ENCODE data around the gene STOX2.

Gene STOX2

GRCh38 chr4:183885205-183885720 lies 19.8 kb upstream of the STOX2 start:
- no CpG with 5 or more reads among the region's 7 CpGs for WGBS (ENCODE audit: extremely low coverage, insufficient coverage, low lambda C conversion rate)
- Histone ChIP-seq H3K4ac (ENCODE audit: low read depth, low read length) (no peak overlapping the region), H2BK5ac (ENCODE audit: low read length) (no peak overlapping the region), H3K56ac (ENCODE audit: low read length) (no peak overlapping the region), H3K27ac (ENCODE audit: low read depth, low read length) (no peak overlapping the region), H3K9ac (ENCODE audit: low read length) (no peak overlapping the region), H3K79me1 (ENCODE audit: low read length) (no peaks in the 10 kb centered on the region), H2AK5ac (ENCODE audit: low read length) (no peak overlapping the region), H3K36me3 (ENCODE audit: control insufficient read depth, insufficient read depth, low read length) (no peaks in the 10 kb centered on the region), H4K8ac (ENCODE audit: low read depth, low read length) (no peak overlapping the region), H3K79me2 (ENCODE audit: control insufficient read depth, insufficient read depth, low read length) (no peaks in the 10 kb centered on the region), H3K4me3 (ENCODE audit: low read length) (no peak overlapping the region), H2BK120ac (ENCODE audit: low read depth, low read length) (no peak overlapping the region), H3K27me3 (ENCODE audit: insufficient read depth, low read length, poor library complexity) (no peaks in the 10 kb centered on the region), H4K5ac (ENCODE audit: low read length) (no peak overlapping the region), H3K4me1 (ENCODE audit: control insufficient read depth, low read depth, low read length) (peaks cover 2% of the 10 kb centered on the region), H3K18ac (ENCODE audit: low read length) (no peak overlapping the region), H3K4me2 (ENCODE audit: low read length) (no peak overlapping the region), H2BK15ac (replicated peaks; ENCODE audit: low read depth) (no peak overlapping the region), H3K23ac (ENCODE audit: low read length) (no peak overlapping the region)
- no peak for DNase-seq

GRCh38 chr4:183887351-183887750 lies 17.8 kb upstream of the STOX2 start:
- Histone ChIP-seq H3K27ac (ENCODE audit: low read depth, low read length) (no peak overlapping the region), H2BK5ac (ENCODE audit: low read length) (no peak overlapping the region), H3K79me1 (ENCODE audit: low read length) (no peaks in the 10 kb centered on the region), H3K4ac (ENCODE audit: low read depth, low read length) (no peak overlapping the region), H3K56ac (ENCODE audit: low read length) (no peak overlapping the region), H3K23ac (ENCODE audit: low read length) (no peak overlapping the region), H3K4me2 (ENCODE audit: low read length) (no peak overlapping the region), H3K4me3 (ENCODE audit: low read length) (no peak overlapping the region), H3K18ac (ENCODE audit: low read length) (no peak overlapping the region), H2BK120ac (ENCODE audit: low read depth, low read length) (no peak overlapping the region), H3K27me3 (ENCODE audit: insufficient read depth, low read length, poor library complexity) (no peaks in the 10 kb centered on the region), H2AK5ac (ENCODE audit: low read length) (no peak overlapping the region), H3K9ac (ENCODE audit: low read length) (no peak overlapping the region), H2BK15ac (replicated peaks; ENCODE audit: low read depth) (no peak overlapping the region), H4K5ac (ENCODE audit: low read length) (no peak overlapping the region), H3K36me3 (ENCODE audit: control insufficient read depth, insufficient read depth, low read length) (no peaks in the 10 kb centered on the region), H3K4me1 (ENCODE audit: control insufficient read depth, low read depth, low read length) (peaks cover 2% of the 10 kb centered on the region), H3K79me2 (ENCODE audit: control insufficient read depth, insufficient read depth, low read length) (no peaks in the 10 kb centered on the region), H4K8ac (ENCODE audit: low read depth, low read length) (no peak overlapping the region)
- WGBS (ENCODE audit: extremely low coverage, insufficient coverage, low lambda C conversion rate) = no CpG with 5 or more reads among the region's 4 CpGs
- DNase-seq = peak; percentile 58

GRCh38 chr4:183888564-183888963 lies 16.5 kb upstream of the STOX2 start:
- no peaks in the 10 kb centered on the region for H3K27me3 ChIP-seq (ENCODE audit: insufficient read depth, low read length, poor library complexity)
- no peak overlapping the region for H3K27ac ChIP-seq (ENCODE audit: low read depth, low read length)
- no peak overlapping the region for H3K4ac ChIP-seq (ENCODE audit: low read depth, low read length)
- H3K18ac ChIP-seq (ENCODE audit: low read length) = no peak overlapping the region
- H4K5ac ChIP-seq (ENCODE audit: low read length) = no peak overlapping the region
- H3K56ac ChIP-seq (ENCODE audit: low read length) = no peak overlapping the region
- H2BK120ac ChIP-seq (ENCODE audit: low read depth, low read length) = no peak overlapping the region
- H2AK5ac ChIP-seq (ENCODE audit: low read length) = no peak overlapping the region
- H3K9ac ChIP-seq (ENCODE audit: low read length) = no peak overlapping the region
- H3K4me3 ChIP-seq (ENCODE audit: low read length) = no peak overlapping the region
- H3K79me2 ChIP-seq (ENCODE audit: control insufficient read depth, insufficient read depth, low read length) = no peaks in the 10 kb centered on the region
- no peak overlapping the region for H4K8ac ChIP-seq (ENCODE audit: low read depth, low read length)
- H3K4me1 ChIP-seq (ENCODE audit: control insufficient read depth, low read depth, low read length) = peaks cover 2% of the 10 kb centered on the region
- H3K4me2 ChIP-seq (ENCODE audit: low read length) = no peak overlapping the region
- H3K79me1 ChIP-seq (ENCODE audit: low read length) = no peaks in the 10 kb centered on the region
- H2BK5ac ChIP-seq (ENCODE audit: low read length) = no peak overlapping the region
- no peak overlapping the region for H2BK15ac ChIP-seq (replicated peaks; ENCODE audit: low read depth)
- WGBS (ENCODE audit: extremely low coverage, insufficient coverage, low lambda C conversion rate) = no CpG with 5 or more reads among the region's 5 CpGs
- no peak for DNase-seq
- no peak overlapping the region for H3K23ac ChIP-seq (ENCODE audit: low read length)
- no peaks in the 10 kb centered on the region for H3K36me3 ChIP-seq (ENCODE audit: control insufficient read depth, insufficient read depth, low read length)

- Histone ChIP-seq H3K9ac (ENCODE audit: low read length) (no peak overlapping the region), H4K5ac (ENCODE audit: low read length) (no peak overlapping the region), H3K79me2 (ENCODE audit: control insufficient read depth, insufficient read depth, low read length) (no peaks in the 10 kb centered on the region), H3K23ac (ENCODE audit: low read length) (no peak overlapping the region), H3K4ac (ENCODE audit: low read depth, low read length) (no peak overlapping the region), H3K36me3 (ENCODE audit: control insufficient read depth, insufficient read depth, low read length) (no peaks in the 10 kb centered on the region), H3K4me2 (ENCODE audit: low read length) (no peak overlapping the region), H3K4me3 (ENCODE audit: low read length) (no peak overlapping the region), H3K27me3 (ENCODE audit: insufficient read depth, low read length, poor library complexity) (no peaks in the 10 kb centered on the region), H2AK5ac (ENCODE audit: low read length) (no peak overlapping the region), H3K79me1 (ENCODE audit: low read length) (no peaks in the 10 kb centered on the region), H3K56ac (ENCODE audit: low read length) (no peak overlapping the region), H3K18ac (ENCODE audit: low read length) (no peak overlapping the region), H3K4me1 (ENCODE audit: control insufficient read depth, low read depth, low read length) (peaks cover 2% of the 10 kb centered on the region), H3K27ac (ENCODE audit: low read depth, low read length) (no peak overlapping the region), H2BK5ac (ENCODE audit: low read length) (no peak overlapping the region), H2BK120ac (ENCODE audit: low read depth, low read length) (no peak overlapping the region), H2BK15ac (replicated peaks; ENCODE audit: low read depth) (no peak overlapping the region), H4K8ac (ENCODE audit: low read depth, low read length) (no peak overlapping the region)
- WGBS (ENCODE audit: extremely low coverage, insufficient coverage, low lambda C conversion rate) = no CpG with 5 or more reads among the region's 5 CpGs
- no peak for DNase-seq
Observed at GRCh38 chr4:183889190-183889589, 15.9 kb upstream of the STOX2 start.

DNA sequence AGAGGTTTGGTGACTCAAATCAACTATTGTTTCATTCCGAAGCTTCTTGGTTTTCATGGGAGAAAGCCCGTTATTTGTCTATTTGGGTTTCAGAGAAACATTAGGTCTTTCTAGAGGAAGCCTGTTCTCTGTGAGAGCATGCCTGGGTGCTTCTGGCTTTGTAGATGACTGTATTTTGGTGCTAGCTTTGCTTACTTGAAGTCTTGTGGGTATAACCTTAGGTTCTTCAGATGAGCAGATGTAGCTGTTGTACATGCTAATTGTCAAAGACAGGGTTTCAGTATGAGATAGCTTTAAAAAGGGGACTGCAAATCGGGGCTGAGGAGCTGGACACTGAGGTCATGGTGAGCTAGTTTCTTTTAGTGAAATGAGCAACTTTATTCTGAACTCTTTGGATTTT lies 7.9 kb upstream of the STOX2 start:
- DNase-seq = no peak
- no peak overlapping the region for H3K4me3 ChIP-seq (ENCODE audit: low read length)
- no peaks in the 10 kb centered on the region for H3K79me2 ChIP-seq (ENCODE audit: control insufficient read depth, insufficient read depth, low read length)
- no peaks in the 10 kb centered on the region for H3K79me1 ChIP-seq (ENCODE audit: low read length)
- H3K27me3 ChIP-seq (ENCODE audit: insufficient read depth, low read length, poor library complexity) = no peaks in the 10 kb centered on the region
- no peak overlapping the region for H3K56ac ChIP-seq (ENCODE audit: low read length)
- H4K5ac ChIP-seq (ENCODE audit: low read length) = no peak overlapping the region
- H3K4ac ChIP-seq (ENCODE audit: low read depth, low read length) = no peak overlapping the region
- no peaks in the 10 kb centered on the region for H3K36me3 ChIP-seq (ENCODE audit: control insufficient read depth, insufficient read depth, low read length)
- H3K9ac ChIP-seq (ENCODE audit: low read length) = no peak overlapping the region
- H3K4me2 ChIP-seq (ENCODE audit: low read length) = no peak overlapping the region
- no peaks in the 10 kb centered on the region for H3K4me1 ChIP-seq (ENCODE audit: control insufficient read depth, low read depth, low read length)
- no peak overlapping the region for H2BK15ac ChIP-seq (replicated peaks; ENCODE audit: low read depth)
- no CpG with 5 or more reads among the region's 3 CpGs for WGBS (ENCODE audit: extremely low coverage, insufficient coverage, low lambda C conversion rate)
- no peak overlapping the region for H2BK5ac ChIP-seq (ENCODE audit: low read length)
- H3K23ac ChIP-seq (ENCODE audit: low read length) = no peak overlapping the region
- H4K8ac ChIP-seq (ENCODE audit: low read depth, low read length) = no peak overlapping the region
- H2AK5ac ChIP-seq (ENCODE audit: low read length) = no peak overlapping the region
- H3K27ac ChIP-seq (ENCODE audit: low read depth, low read length) = no peak overlapping the region
- no peak overlapping the region for H3K18ac ChIP-seq (ENCODE audit: low read length)
- peak overlapping the region; percentile 28 for H2BK120ac ChIP-seq (ENCODE audit: low read depth, low read length)

GRCh38 chr4:183898456-183898855 lies 6.7 kb upstream of the STOX2 start:
- no peak overlapping the region for H3K4ac ChIP-seq (ENCODE audit: low read depth, low read length)
- H3K18ac ChIP-seq (ENCODE audit: low read length) = no peak overlapping the region
- no peak overlapping the region for H2BK15ac ChIP-seq (replicated peaks; ENCODE audit: low read depth)
- no peak overlapping the region for H4K8ac ChIP-seq (ENCODE audit: low read depth, low read length)
- H2BK5ac ChIP-seq (ENCODE audit: low read length) = no peak overlapping the region
- no peak overlapping the region for H2BK120ac ChIP-seq (ENCODE audit: low read depth, low read length)
- no peaks in the 10 kb centered on the region for H3K79me1 ChIP-seq (ENCODE audit: low read length)
- H3K23ac ChIP-seq (ENCODE audit: low read length) = no peak overlapping the region
- H4K5ac ChIP-seq (ENCODE audit: low read length) = no peak overlapping the region
- H3K36me3 ChIP-seq (ENCODE audit: control insufficient read depth, insufficient read depth, low read length) = no peaks in the 10 kb centered on the region
- no CpG with 5 or more reads among the region's 5 CpGs for WGBS (ENCODE audit: extremely low coverage, insufficient coverage, low lambda C conversion rate)
- no peaks in the 10 kb centered on the region for H3K4me1 ChIP-seq (ENCODE audit: control insufficient read depth, low read depth, low read length)
- H3K56ac ChIP-seq (ENCODE audit: low read length) = no peak overlapping the region
- H2AK5ac ChIP-seq (ENCODE audit: low read length) = no peak overlapping the region
- no peak overlapping the region for H3K27ac ChIP-seq (ENCODE audit: low read depth, low read length)
- no peaks in the 10 kb centered on the region for H3K27me3 ChIP-seq (ENCODE audit: insufficient read depth, low read length, poor library complexity)
- no peak overlapping the region for H3K4me2 ChIP-seq (ENCODE audit: low read length)
- DNase-seq = no peak
- no peak overlapping the region for H3K4me3 ChIP-seq (ENCODE audit: low read length)
- no peak overlapping the region for H3K9ac ChIP-seq (ENCODE audit: low read length)
- no peaks in the 10 kb centered on the region for H3K79me2 ChIP-seq (ENCODE audit: control insufficient read depth, insufficient read depth, low read length)
